HEK293 (cell line): ENCODE measurements around the gene DNAJC5.
A peak's percentile ranks its signal among the peaks of the same experiment; 100 is the strongest.

Source experiments
- CTCF ChIA-PET: fragments of 350-600 bp; formaldehyde crosslinking; extraction: SDS; loops from one replicate; lab custom pipeline; 2021; ENCODE audit warnings: antibody characterized with exemption; lab: Yijun Ruan, JAX
- POLR2A ChIA-PET: fragments of 300-600 bp; formaldehyde crosslinking; extraction: SDS; loops from one replicate; lab custom pipeline; 2020; ENCODE audit warnings: antibody characterized with exemption, inconsistent platforms; lab: Yijun Ruan, JAX
- H3K27ac ChIP-seq: fragments of 200-500 bp; sonication (Bioruptor generic); 2 replicates; pipeline ENCODE4 v1.5.1; 2014; ENCODE audit warnings: low read depth, low read length, control low read depth, inconsistent platforms; ENCODE audit errors: extremely low read depth
- H3K36me3 ChIP-seq, 2 experiments: fragments of 200-500 bp in 1 of 2; sonication (Bioruptor generic) in 1 of 2; 1 replicate in 1 of 2; 2 replicates in 1 of 2; pipeline ENCODE4 v1.5.1; 2014 to 2017; ENCODE audit warnings: inconsistent platforms in 2 of 2, low read length in 2 of 2; ENCODE audit not compliant: control insufficient read depth in 2 of 2, insufficient read depth in 1 of 2
- H3K4me1 ChIP-seq: fragments of 200-500 bp; sonication (Bioruptor generic); 2 replicates; pipeline ENCODE4 v1.5.1; 2014; ENCODE audit warnings: mild to moderate bottlenecking, low read length, inconsistent platforms; ENCODE audit not compliant: control insufficient read depth, insufficient read depth
- H3K4me3 ChIP-seq: 2 replicates; pipeline ENCODE4 v1.5.1; 2011; ENCODE audit warnings: low read depth, mild to moderate bottlenecking, control low read depth, low read length, moderate library complexity
- H3K9me3 ChIP-seq: fragments of 200-500 bp; sonication (Bioruptor generic); 2 replicates; pipeline ENCODE4 v1.5.1; 2014; ENCODE audit warnings: low read depth, low read length, inconsistent platforms; ENCODE audit not compliant: control insufficient read depth, insufficient read depth
- EGR2 ChIP-seq: fragments of 450-650 bp; formaldehyde crosslinking; IDR thresholded peaks from 2 replicates; pipeline ENCODE4 v1.5.1; 2016; ENCODE audit warnings: low read depth, missing biosample characterization, missing genetic modification characterization
- GLIS2 ChIP-seq: fragments of 450-650 bp; formaldehyde crosslinking; IDR thresholded peaks from 2 replicates; pipeline ENCODE4 v1.5.1; 2016; ENCODE audit warnings: missing biosample characterization, missing genetic modification characterization
- KLF17 ChIP-seq: fragments of 450-650 bp; formaldehyde crosslinking; IDR thresholded peaks from 2 replicates; pipeline ENCODE4 v1.5.1; 2016; ENCODE audit warnings: missing biosample characterization, missing genetic modification characterization
- KLF7 ChIP-seq: fragments of 450-650 bp; formaldehyde crosslinking; IDR thresholded peaks from 2 replicates; pipeline ENCODE4 v1.5.1; 2016; ENCODE audit warnings: missing biosample characterization, missing genetic modification characterization, borderline replicate concordance
- PATZ1 ChIP-seq: fragments of 450-650 bp; formaldehyde crosslinking; IDR thresholded peaks from 2 replicates; pipeline ENCODE4 v1.5.1; 2016; ENCODE audit warnings: missing biosample characterization, missing genetic modification characterization
- PRDM10 ChIP-seq: fragments of 450-650 bp; formaldehyde crosslinking; IDR thresholded peaks from 2 replicates; pipeline ENCODE4 v1.5.1; 2016; ENCODE audit warnings: missing biosample characterization, missing genetic modification characterization
- SP2 ChIP-seq: fragments of 450-650 bp; formaldehyde crosslinking; IDR thresholded peaks from 2 replicates; pipeline ENCODE4 v1.5.1; 2016; ENCODE audit warnings: missing biosample characterization, missing genetic modification characterization
- ZFHX2 ChIP-seq: fragments of 450-650 bp; formaldehyde crosslinking; conservative IDR thresholded peaks from 2 replicates; pipeline ENCODE4 v1.5.1; 2016; ENCODE audit warnings: missing biosample characterization, missing genetic modification characterization
- ZNF211 ChIP-seq: fragments of 450-650 bp; formaldehyde crosslinking; IDR thresholded peaks from 2 replicates; pipeline ENCODE4 v1.5.1; 2016; ENCODE audit warnings: low read depth, missing biosample characterization, missing genetic modification characterization
- ZNF221 ChIP-seq: fragments of 450-650 bp; formaldehyde crosslinking; IDR thresholded peaks from 2 replicates; pipeline ENCODE4 v1.5.1; 2017; ENCODE audit warnings: missing biosample characterization, missing genetic modification characterization, borderline replicate concordance
- ZNF426 ChIP-seq: fragments of 450-650 bp; formaldehyde crosslinking; IDR thresholded peaks from 2 replicates; pipeline ENCODE4 v1.5.1; 2017; ENCODE audit warnings: missing biosample characterization, missing genetic modification characterization, mild to moderate bottlenecking, inconsistent platforms, moderate library complexity
- ZNF791 ChIP-seq: fragments of 450-650 bp; formaldehyde crosslinking; IDR thresholded peaks from 2 replicates; pipeline ENCODE4 v1.5.1; 2016; ENCODE audit warnings: missing biosample characterization, missing genetic modification characterization

Gene DNAJC5

GRCh38 chr20:63847237-63848002, 47.5 kb upstream of the DNAJC5 start:
- CTCF ChIA-PET, result no interaction called here
- Histone ChIP-seq H3K9me3 (no peaks in the 10 kb centered on the region), H3K4me1 (no peaks in the 10 kb centered on the region)
- TF ChIP-seq ZNF211 (tag by site-specific recombination), result no peak
- no peak for TF ChIP-seq KLF17 (tag by site-specific recombination)
- 0 out of 2 replicates have a peak, but pooled peaks have one; percentile 11 for TF ChIP-seq SP2 (tag by site-specific recombination)
- peak; percentile 34 for TF ChIP-seq GLIS2 (tag by site-specific recombination)
- TF ChIP-seq ZNF426, result no peak
- TF ChIP-seq, all 188 proteins: peak for 2
- POLR2A ChIA-PET, result interaction anchor here (1.2 kb wide), 1 partner anchor 18 kb away, joined by 4 read pairs; the partner anchor contains the start of gene TPD52L2
- H3K4me3 ChIP-seq, result no peak overlapping the region
- no peak overlapping the region for H3K27ac ChIP-seq
- no peaks in the 10 kb centered on the region for H3K36me3 ChIP-seq

GRCh38 chr20:63848003-63848911, 46.7 kb upstream of the DNAJC5 start:
- H3K4me1 ChIP-seq, result no peaks in the 10 kb centered on the region
- CTCF ChIA-PET, result no interaction called here
- H3K9me3 ChIP-seq, result no peaks in the 10 kb centered on the region
- H3K4me3 ChIP-seq, result no peak overlapping the region
- no peak overlapping the region for H3K27ac ChIP-seq
- TF ChIP-seq ZNF791 (no peak), ZNF221 (tag by site-specific recombination) (no peak), ZFHX2 (tag by site-specific recombination) (peak; percentile 56), EGR2 (tag by site-specific recombination) (peak; percentile 67), PATZ1 (tag by site-specific recombination) (no peak)
- TF ChIP-seq, all 188 proteins: peak for 2
- POLR2A ChIA-PET, result interaction anchor here (0.5 to 1.2 kb wide), 2 partner anchors 17 to 54 kb away, joined by 4 to 6 read pairs; partner anchors contain the start of gene TPD52L2
- H3K36me3 ChIP-seq, result no peaks in the 10 kb centered on the region

- CTCF ChIA-PET, result no interaction called here
- TF ChIP-seq KLF7 (tag by site-specific recombination), result no peak
- TF ChIP-seq PRDM10 (tag by site-specific recombination), result peak; percentile 60
- Histone ChIP-seq H3K9me3 (no peaks in the 10 kb centered on the region), H3K4me3 (no peak overlapping the region), H3K4me1 (no peaks in the 10 kb centered on the region), H3K27ac (no peak overlapping the region), H3K36me3 (no peaks in the 10 kb centered on the region)
- POLR2A ChIA-PET, result interaction anchor here (0.7 kb wide), 1 partner anchor 1026 kb away, joined by 4 read pairs; no protein-coding TSS in a partner anchor
Observed at GRCh38 chr20:63850689-63851547, 44.0 kb upstream of the DNAJC5 start.
